K562 (cell line): ENCODE data around the gene SHC1. TPM values are rescaled to one million over a fixed set of nuclear protein-coding genes. Genes with fewer than 3 reads are reported as not detected.

Experiments
- ATAC-seq: fragments of 200-7000 bp; cut with Tn5 transposase; 3 replicates; pipeline ENCODE4 v1.9.1; 2020; ENCODE audit warnings: moderate library complexity
- BruUV-seq: library from RNA; stranded (reverse); fragments of 400-500 nt; replicated peaks from 2 replicates; lab custom pipeline; 2021; lab: Mats Ljungman, UMichigan
- CTCF ChIA-PET: fragments of 300-600 bp; formaldehyde crosslinking; extraction: SDS; loops from one replicate; lab custom pipeline; 2021; ENCODE audit warnings: low intra/inter-chr PET ratio; lab: Yijun Ruan, JAX
- POLR2A ChIA-PET: fragments of 300-600, 350-650 bp; sonication (Branson Sonifier 250); formaldehyde crosslinking; extraction: SDS; loops from one replicate; lab custom pipeline; 2021; ENCODE audit warnings: antibody characterized with exemption, inconsistent platforms; lab: Yijun Ruan, JAX
- DNase-seq, 4 experiments: peaks; one replicate each; pipeline versions ENCODE4 v3.0.0 to v3.0.0-alpha.2; 2011 to 2018; ENCODE audit warnings: low spot score in 3 of 4, mixed read lengths in 3 of 4; ENCODE audit errors: extremely low read depth in 1 of 4
- FAIRE-seq: peaks from 2 replicates; lab custom pipeline; 2011; peaks lifted over from hg19 to GRCh38; lab: Jason Lieb, UNC
- H2AFZ ChIP-seq: 2 replicates; pipeline ENCODE4 v1.6.0; 2011; ENCODE audit warnings: low read depth, low read length, control low read depth, inconsistent platforms
- H3K27ac ChIP-seq: fragments of 200-600 bp; 3 replicates; pipeline ENCODE4 v1.8.0; 2011; ENCODE audit warnings: low read depth, mild to moderate bottlenecking, control low read depth, inconsistent platforms, low read length, moderate library complexity, mixed read lengths; ENCODE audit errors: extremely low read depth
- H3K27me3 ChIP-seq, 2 experiments: fragments of 300-600 bp in 1 of 2; 2 replicates in 1 of 2; 3 replicates in 1 of 2; pipeline versions ENCODE4 v1.6.0 to v1.8.0; 2011; ENCODE audit warnings: inconsistent platforms in 2 of 2, low read length in 2 of 2, mild to moderate bottlenecking in 1 of 2, mixed read lengths in 1 of 2, moderate library complexity in 1 of 2; ENCODE audit not compliant: control insufficient read depth in 2 of 2, insufficient read depth in 2 of 2
- H3K36me3 ChIP-seq: fragments of 300-600 bp; 3 replicates; pipeline ENCODE4 v1.8.0; 2011; ENCODE audit warnings: mild to moderate bottlenecking, low read length, inconsistent platforms; ENCODE audit not compliant: control insufficient read depth, insufficient read depth
- H3K4me1 ChIP-seq, 2 experiments: fragments of 200-600 bp in 1 of 2; replicated peaks in 1 of 2; 2 replicates in 1 of 2; 3 replicates in 1 of 2; pipeline versions ENCODE4 v1.5.1 to v1.8.0; 2011; ENCODE audit warnings: inconsistent platforms in 2 of 2, low read length in 2 of 2, mild to moderate bottlenecking in 1 of 2, mixed read lengths in 1 of 2, moderate library complexity in 1 of 2; ENCODE audit not compliant: control insufficient read depth in 2 of 2, insufficient read depth in 2 of 2
- H3K4me2 ChIP-seq: 2 replicates; pipeline ENCODE4 v1.6.1; 2011; ENCODE audit warnings: low read length, control low read depth, inconsistent platforms, mixed read lengths; ENCODE audit not compliant: insufficient read depth
- H3K4me3 ChIP-seq: fragments of 200-600 bp; sonication (generic), shearing (Covaris generic); 2 replicates; pipeline ENCODE4 v1.5.1; 2016; ENCODE audit warnings: control low read depth, inconsistent platforms
- H3K79me2 ChIP-seq: fragments of 200-600 bp; 3 replicates; pipeline ENCODE4 v1.8.0; 2011; ENCODE audit warnings: low read length, inconsistent platforms; ENCODE audit not compliant: control insufficient read depth, insufficient read depth
- H3K9ac ChIP-seq, 2 experiments: 2 replicates each; pipeline versions ENCODE4 v1.6.0 to v1.6.1; 2011; ENCODE audit warnings: low read depth in 2 of 2, low read length in 2 of 2, control low read depth in 1 of 2, inconsistent platforms in 1 of 2, mild to moderate bottlenecking in 1 of 2, mixed read lengths in 1 of 2; ENCODE audit not compliant: insufficient read depth in 1 of 2
- H3K9me1 ChIP-seq: one replicate; pipeline ENCODE4 v1.6.0; 2011; ENCODE audit warnings: inconsistent platforms, mild to moderate bottlenecking, low read length, moderate library complexity; ENCODE audit not compliant: control insufficient read depth, insufficient read depth
- H3K9me3 ChIP-seq: replicated peaks from 2 replicates; pipeline ENCODE4 v1.5.1; 2011; ENCODE audit warnings: low read depth, low read length, inconsistent platforms; ENCODE audit not compliant: control insufficient read depth, insufficient read depth
- H4K20me1 ChIP-seq: replicated peaks from 2 replicates; pipeline ENCODE4 v1.6.1; 2011; ENCODE audit warnings: low read length, inconsistent platforms, mixed read lengths; ENCODE audit not compliant: control insufficient read depth, insufficient read depth
- ATF1 ChIP-seq, 2 experiments: fragments of 450-650 bp in 1 of 2; IDR thresholded peaks; 2 replicates each; pipeline ENCODE4 v1.6.1; 2016; ENCODE audit warnings: missing compliant biosample characterization in 1 of 2, missing genetic modification characterization in 1 of 2
- CHD1 ChIP-seq: fragments of 200-600 bp; sonication (generic); IDR thresholded peaks from one replicate; pipeline ENCODE4 v1.6.1; 2012; ENCODE audit warnings: mild to moderate bottlenecking, moderate library complexity, low read length, inconsistent platforms
- CREBBP ChIP-seq: IDR thresholded peaks from one replicate; pipeline ENCODE4 v1.6.1; 2012; ENCODE audit warnings: low read depth, mild to moderate bottlenecking, control low read depth, inconsistent platforms, low read length
- CTBP1 ChIP-seq: fragments of 450-650 bp; IDR thresholded peaks from 2 replicates; pipeline ENCODE4 v1.6.1; 2016; ENCODE audit warnings: borderline replicate concordance
- E2F4 ChIP-seq: sonication (generic); formaldehyde crosslinking; IDR thresholded peaks from 2 replicates; pipeline ENCODE4 v1.8.0; 2022; ENCODE audit warnings: mild to moderate bottlenecking, low read depth, missing genetic modification reagents
- E2F8 ChIP-seq: fragments of 450-650 bp; IDR thresholded peaks from 2 replicates; pipeline ENCODE4 v1.7.1; 2018; ENCODE audit warnings: mild to moderate bottlenecking, low read depth; ENCODE audit not compliant: partially characterized antibody
- FOSL1 ChIP-seq: fragments of 200-800 bp; sonication (Bioruptor generic); conservative IDR thresholded peaks from 2 replicates; pipeline ENCODE4 v1.6.1; 2016; ENCODE audit warnings: missing genetic modification characterization, missing compliant biosample characterization
- PCBP1 ChIP-seq: fragments of 200-400 bp; formaldehyde crosslinking; IDR thresholded peaks from 2 replicates; pipeline ENCODE4 v1.6.1; 2018; ENCODE audit warnings: mild to moderate bottlenecking, low read depth, low read length; ENCODE audit not compliant: poor library complexity, severe bottlenecking
- POLR2B ChIP-seq: fragments of 450-650 bp; IDR thresholded peaks from 2 replicates; pipeline ENCODE4 v1.6.1; 2018; ENCODE audit warnings: low read depth; ENCODE audit not compliant: partially characterized antibody
- POLR3G ChIP-seq: IDR thresholded peaks from 2 replicates; pipeline ENCODE4 v1.6.1; 2011; ENCODE audit not compliant: insufficient read length, insufficient replicate concordance; ENCODE audit errors: extremely low read depth
- RBM14 ChIP-seq: fragments of 200-400 bp; formaldehyde crosslinking; IDR thresholded peaks from 2 replicates; pipeline ENCODE4 v1.6.1; 2018; ENCODE audit warnings: low read depth, mild to moderate bottlenecking, low read length, moderate library complexity, borderline replicate concordance; ENCODE audit not compliant: insufficient read depth
- ZFP1 ChIP-seq: fragments of 450-650 bp; formaldehyde crosslinking; IDR thresholded peaks from 2 replicates; pipeline ENCODE4 v1.4.0; 2020; ENCODE audit warnings: mild to moderate bottlenecking, mixed read lengths
- ZNF589 ChIP-seq: fragments of 200-800 bp; sonication (Bioruptor generic); IDR thresholded peaks from 2 replicates; pipeline ENCODE4 v1.6.1; 2016; ENCODE audit warnings: low read depth, missing genetic modification characterization, missing compliant biosample characterization
- WGBS: fragments of 100-300 bp; shearing (Covaris generic); methylation state at CpG from one replicate; pipeline ENCODE4 v1.1.6; 2016; ENCODE audit warnings: low coverage, mixed read lengths; ENCODE audit not compliant: insufficient coverage; ENCODE audit errors: missing lambda C conversion rate; 5-methylcytosine and 5-hydroxymethylcytosine counted together
- in situ Hi-C: fragments of 300-500 bp; cut with MboI; formaldehyde crosslinking; loops from 4 replicates; pipeline ENCODE4 v1.15.0; 2018; ENCODE audit warnings: inconsistent platforms, mixed read lengths
- intact Hi-C: fragments of 100-400 bp; cut with micrococcal nuclease; formaldehyde crosslinking; loops from 2 replicates; pipeline ENCODE4 v1.14.2; 2022
- polyA plus RNA-seq, 8 experiments: library from polyadenylated mRNA; depleted of rRNA in 4 of 8; stranded (reverse) in 5 of 8; unstranded in 3 of 8; fragments of >200 nt; fragmentation: Nextera tagmentation in 2 of 8; fragmentation: Illumina TruSeq in 1 of 8; extraction: Ambion mirVana in 2 of 8; extraction: Trizol in 1 of 8; gene quantifications; 2 replicates each; pipeline versions ENCODE4 v1.2.1 to v1.2.3, GENCODE V29; 2011 to 2014; ENCODE audit warnings: inconsistent platforms in 1 of 8, missing spikeins in 1 of 8
- total RNA-seq, 7 experiments: library from RNA; depleted of rRNA in 6 of 7; stranded (reverse); fragments of >200 nt in 6 of 7; fragmentation: Illumina TruSeq in 2 of 7; extraction: Trizol in 2 of 7; gene quantifications; 2 replicates each; pipeline versions ENCODE4 v1.2.1 to v1.2.3, GENCODE V29; 2011 to 2021; ENCODE audit warnings: low replicate concordance in 1 of 7
- TF ChIP-seq, protein P1 (sequence below): conservative IDR thresholded peaks from 2 replicates; pipeline ENCODE4 v1.6.1; 2011; ENCODE audit warnings: low read depth, mild to moderate bottlenecking, low read length; ENCODE audit not compliant: control insufficient read depth
- TF ChIP-seq, protein P2 (sequence below): sonication (generic); formaldehyde crosslinking; IDR thresholded peaks from 2 replicates; pipeline ENCODE4 v1.8.0; 2022; ENCODE audit warnings: mild to moderate bottlenecking, missing genetic modification reagents

The SHC1 gene
- total and polyA plus RNA-seq, 9 of the 15 experiments (the other 6 are each of a cell fraction or from before 2014, with no cell fraction given) = 4.1 to 113 (median 51.9) TPM

GRCh38 chr1:154936555-154937084, 33.9 kb downstream of the SHC1 start, which contains the start of gene PMVK:
Gene PMVK, minus strand, starts transcription at chr1:154936719. Its CDS starts 34 bp downstream, at chr1:154936685.
- 0% methylated on average over 41 of the region's 45 CpGs for WGBS
- Histone ChIP-seq H3K79me2 (peaks cover 3% of the 10 kb centered on the region; the same call in 1 of the 3 replicates), H4K20me1 (no peaks in the 10 kb centered on the region), H3K4me2 (peak within 1 kb of the TSS; percentile 98), H3K9me3 (no peaks in the 10 kb centered on the region), H3K36me3 (no peaks in the 10 kb centered on the region), H2AFZ (peak within 1 kb of the TSS; percentile 100), H3K9me1 (no peaks in the 10 kb centered on the region), H3K9ac (peak within 1 kb of the TSS; percentile 97 to 99), H3K27me3 (no peaks in the 10 kb centered on the region), H3K4me1 (peaks cover 18 to 37% of the 10 kb centered on the region in 2 experiments; a peak in 4 of 5 replicates), H3K4me3 (peak within 1 kb of the TSS; percentile 53), H3K27ac (peak within 1 kb of the TSS; percentile 100)
- CTCF ChIA-PET = interaction anchor here (0.6 kb wide), 1 partner anchor 71 kb away, joined by 4 read pairs; no protein-coding TSS in a partner anchor
- POLR2A ChIA-PET = interaction anchor here (0.5 to 1.6 kb wide), 21 partner anchors 9 to 1593 kb away, joined by 3 to 9 read pairs (median 3); partner anchors contain the start of genes LENEP and PYGO2
- intact Hi-C loops (loop anchor here (2.0 to 5.0 kb wide), 3 partner anchors 52 to 378 kb away; partner anchors contain the start of gene UBE2Q1), in situ Hi-C loops (no loop called here)
- BruUV-seq = no TSS peak
- peak; percentile 94 for FAIRE-seq
- ATAC-seq = peak; percentile 95
- DNase-seq = peak; percentile 97 to 98 (median 97)
- 0 out of 2 replicates have a peak, but pooled peaks have one; percentile 12 for TF ChIP-seq FOSL1 (tag)
- TF ChIP-seq, protein P1, sequence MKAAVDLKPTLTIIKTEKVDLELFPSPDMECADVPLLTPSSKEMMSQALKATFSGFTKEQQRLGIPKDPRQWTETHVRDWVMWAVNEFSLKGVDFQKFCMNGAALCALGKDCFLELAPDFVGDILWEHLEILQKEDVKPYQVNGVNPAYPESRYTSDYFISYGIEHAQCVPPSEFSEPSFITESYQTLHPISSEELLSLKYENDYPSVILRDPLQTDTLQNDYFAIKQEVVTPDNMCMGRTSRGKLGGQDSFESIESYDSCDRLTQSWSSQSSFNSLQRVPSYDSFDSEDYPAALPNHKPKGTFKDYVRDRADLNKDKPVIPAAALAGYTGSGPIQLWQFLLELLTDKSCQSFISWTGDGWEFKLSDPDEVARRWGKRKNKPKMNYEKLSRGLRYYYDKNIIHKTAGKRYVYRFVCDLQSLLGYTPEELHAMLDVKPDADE = no peak; the same call in 1 of the 2 replicates
- TF ChIP-seq CREBBP = no peak
- TF ChIP-seq ATF1 (CRISPR knock-in tag; IDR thresholded peaks at IDR 0.05) = no peak
- TF ChIP-seq ATF1 (tag; IDR thresholded peaks at IDR 0.05) = no peak
- peak; percentile 92 for TF ChIP-seq CTBP1
- peak; percentile 76 for TF ChIP-seq POLR2B
- TF ChIP-seq, protein P2, sequence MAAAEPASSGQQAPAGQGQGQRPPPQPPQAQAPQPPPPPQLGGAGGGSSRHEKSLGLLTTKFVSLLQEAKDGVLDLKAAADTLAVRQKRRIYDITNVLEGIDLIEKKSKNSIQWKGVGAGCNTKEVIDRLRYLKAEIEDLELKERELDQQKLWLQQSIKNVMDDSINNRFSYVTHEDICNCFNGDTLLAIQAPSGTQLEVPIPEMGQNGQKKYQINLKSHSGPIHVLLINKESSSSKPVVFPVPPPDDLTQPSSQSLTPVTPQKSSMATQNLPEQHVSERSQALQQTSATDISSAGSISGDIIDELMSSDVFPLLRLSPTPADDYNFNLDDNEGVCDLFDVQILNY (CRISPR knock-in tag) = peak; percentile 99
- peak; percentile 59 for TF ChIP-seq PCBP1
- TF ChIP-seq ZFP1 = no peak
- peak; percentile 85; the same call in 1 of the 2 replicates for TF ChIP-seq ZNF589 (CRISPR knock-in tag)
- TF ChIP-seq CHD1 = no peak
- TF ChIP-seq POLR3G = no peak
- peak; percentile 90 for TF ChIP-seq E2F4 (CRISPR knock-in tag)
- TF ChIP-seq E2F8 = peak; percentile 81
- TF ChIP-seq RBM14 = no peak
